GM11168 (cell line): Measurements from ENCODE around the gene PTTG1.

Experiments
- in situ Hi-C: fragments of 300-500 bp; cut with MboI; formaldehyde crosslinking; loops from one replicate; pipeline ENCODE4 v1.12.0; 2022; ENCODE audit warnings: low sequenced_read_pairs; ENCODE audit not compliant: unreplicated experiment

The PTTG1 gene

DNA sequence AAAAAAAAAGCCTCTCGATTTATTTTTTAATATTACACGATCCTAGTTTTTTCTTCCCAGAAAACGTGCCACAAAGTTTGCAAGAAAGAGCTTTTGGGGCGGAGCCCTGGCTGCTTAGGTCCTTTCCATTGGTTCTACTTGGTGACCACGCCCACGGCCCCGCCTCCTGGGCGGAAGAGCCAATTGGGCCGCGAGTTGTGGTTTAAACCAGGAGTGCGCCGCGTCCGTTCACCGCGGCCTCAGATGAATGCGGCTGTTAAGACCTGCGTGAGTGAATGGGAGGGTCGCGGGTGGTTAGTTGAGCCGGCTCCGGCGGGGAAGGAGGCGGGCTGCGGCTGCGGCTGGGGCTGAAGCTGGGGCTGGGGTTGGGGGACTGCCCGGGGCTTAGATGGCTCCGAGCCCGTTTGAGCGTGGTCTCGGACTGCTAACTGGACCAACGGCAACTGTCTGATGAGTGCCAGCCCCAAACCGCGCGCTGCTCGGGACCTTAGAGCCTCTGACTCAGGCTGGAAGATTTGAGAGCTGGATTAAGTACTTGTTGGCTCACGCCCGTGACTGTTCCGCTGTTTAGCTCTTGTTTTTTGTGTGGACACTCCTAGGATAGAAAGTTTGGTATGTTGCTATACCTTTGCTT, at the start of gene PTTG1:
Gene PTTG1, plus strand, starts transcription at position 231 of the 634 bp plus-strand sequence. CDS start 458 bp downstream, outside the sequence.
- in situ Hi-C loops: no loop called here

DNA sequence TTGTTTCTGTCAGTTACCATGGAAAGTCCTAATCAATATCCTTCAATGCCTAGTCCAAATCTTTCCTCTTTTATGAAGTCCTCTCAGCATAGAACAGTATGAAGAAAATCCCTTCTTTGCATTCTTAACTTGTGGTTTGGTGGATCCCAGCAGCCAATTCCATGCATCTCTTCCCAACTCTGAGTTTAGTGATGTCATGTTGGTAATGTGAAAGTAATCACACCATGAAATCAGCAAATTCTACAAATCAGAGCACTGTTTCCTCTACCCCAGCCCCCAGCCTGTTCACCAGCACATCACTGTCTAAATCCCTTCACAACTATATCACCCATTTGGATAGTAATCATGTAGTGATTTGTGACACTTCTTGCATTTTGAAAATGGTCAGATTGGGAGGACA, 46.5 kb upstream of the PTTG1 start:
- in situ Hi-C loops: no loop called here

DNA sequence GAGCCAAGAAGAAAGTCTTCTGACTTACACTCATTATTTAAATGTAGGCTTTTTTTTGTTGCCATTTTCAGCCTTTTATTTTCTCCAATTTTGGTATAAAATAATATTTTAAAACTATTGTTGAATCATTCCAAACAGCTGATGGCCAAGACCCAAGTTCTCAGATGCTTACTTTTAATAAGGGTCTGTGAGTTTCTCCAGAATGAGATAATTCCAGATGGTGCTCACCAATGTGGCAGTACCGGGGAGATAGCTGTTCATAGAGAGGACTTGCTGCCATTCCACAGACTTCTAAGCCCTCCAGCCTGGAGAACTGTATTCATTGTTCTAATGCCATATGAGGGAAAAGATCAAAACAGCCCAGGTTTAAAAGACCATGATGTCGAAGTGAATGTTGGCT, 46.0 kb upstream of the PTTG1 start:
- in situ Hi-C loops: no loop called here

- in situ Hi-C loops: no loop called here
Measured at GRCh38 chr5:160376416-160376815, 45.2 kb upstream of the PTTG1 start.

- in situ Hi-C loops: no loop called here
Measured at GRCh38 chr5:160377651-160378050, 44.0 kb upstream of the PTTG1 start.

DNA sequence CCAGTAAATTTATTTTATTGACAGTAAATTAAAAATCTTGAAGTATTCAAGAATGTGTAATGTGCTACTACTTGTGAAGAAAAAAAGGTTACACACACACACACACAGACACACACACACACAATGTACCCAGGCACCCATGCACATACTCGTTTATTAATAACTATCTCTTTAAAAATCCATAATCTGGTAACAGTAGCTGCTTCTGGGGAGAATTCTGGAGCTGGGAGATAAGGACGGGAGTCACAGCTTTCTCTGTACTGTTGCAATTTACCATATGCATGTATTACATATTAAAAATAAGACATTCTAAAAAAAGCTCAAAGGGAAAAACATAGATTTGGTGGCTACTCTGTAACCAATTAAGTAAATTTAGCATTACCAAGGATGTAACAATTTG, 43.3 kb upstream of the PTTG1 start:
- in situ Hi-C loops: no loop called here

- in situ Hi-C loops: no loop called here
Measured at GRCh38 chr5:160379511-160379910, 42.1 kb upstream of the PTTG1 start.

DNA sequence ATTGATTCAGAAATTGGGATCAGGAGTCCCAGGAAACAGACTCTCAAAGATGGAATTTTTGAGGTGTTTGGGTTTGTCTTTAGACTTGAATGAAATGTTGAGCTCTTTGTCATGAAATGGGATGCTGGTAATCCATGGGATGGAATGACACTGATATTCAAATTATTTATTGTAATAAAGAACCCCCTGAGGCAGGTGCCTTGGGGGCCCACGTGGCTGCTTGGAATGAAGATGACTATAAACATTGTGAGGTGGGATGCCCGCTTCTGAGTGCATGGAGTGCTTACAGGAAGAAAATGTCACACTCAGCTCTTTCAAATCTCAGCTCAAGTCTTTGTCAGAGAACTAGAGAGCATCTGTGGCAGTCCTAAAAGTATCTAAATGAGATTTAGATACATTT, 41.6 kb upstream of the PTTG1 start:
- in situ Hi-C loops: no loop called here

- in situ Hi-C loops: no loop called here
Measured at GRCh38 chr5:160382346-160382745, 39.3 kb upstream of the PTTG1 start.

GRCh38 chr5:160384681-160385080, 37.0 kb upstream of the PTTG1 start:
- in situ Hi-C loops: no loop called here

DNA sequence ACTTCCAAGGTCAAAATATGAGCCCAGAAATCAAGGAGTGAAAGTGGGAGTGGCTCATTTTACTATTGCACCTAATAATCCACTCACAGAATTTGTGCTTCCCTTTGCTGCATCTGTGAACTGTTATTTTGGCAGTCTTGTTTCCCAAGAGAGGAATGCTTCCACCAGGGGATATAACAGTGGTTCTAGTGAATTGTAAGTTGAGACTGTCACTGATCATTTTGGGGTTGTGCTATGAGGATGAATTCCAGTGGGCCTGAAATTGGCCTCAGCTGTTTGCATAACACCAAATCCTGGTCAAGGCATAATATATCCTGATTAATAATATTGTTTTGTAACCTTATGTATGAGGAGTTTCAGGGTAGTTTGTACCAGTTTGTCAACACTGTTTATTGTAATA, 36.2 kb upstream of the PTTG1 start:
- in situ Hi-C loops: no loop called here

DNA sequence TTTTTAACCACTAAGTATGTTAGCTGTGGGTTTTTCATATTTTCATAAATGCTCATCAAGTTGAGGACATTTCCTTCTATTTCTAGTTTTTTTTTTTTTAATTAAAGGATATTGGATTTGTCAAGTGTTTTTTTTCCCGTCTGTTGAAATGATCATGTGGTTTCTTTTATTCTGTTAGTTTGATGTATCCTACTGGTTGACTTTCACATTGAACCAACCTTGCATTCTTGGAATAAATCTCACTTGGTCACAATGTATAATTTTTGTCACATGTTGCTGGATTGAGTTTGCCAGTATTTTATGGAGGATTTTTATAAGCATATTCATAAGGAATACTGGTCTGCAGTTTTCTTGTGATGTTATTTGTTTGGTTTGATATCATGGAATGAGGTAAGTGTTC, 34.2 kb upstream of the PTTG1 start:
- in situ Hi-C loops: no loop called here

DNA sequence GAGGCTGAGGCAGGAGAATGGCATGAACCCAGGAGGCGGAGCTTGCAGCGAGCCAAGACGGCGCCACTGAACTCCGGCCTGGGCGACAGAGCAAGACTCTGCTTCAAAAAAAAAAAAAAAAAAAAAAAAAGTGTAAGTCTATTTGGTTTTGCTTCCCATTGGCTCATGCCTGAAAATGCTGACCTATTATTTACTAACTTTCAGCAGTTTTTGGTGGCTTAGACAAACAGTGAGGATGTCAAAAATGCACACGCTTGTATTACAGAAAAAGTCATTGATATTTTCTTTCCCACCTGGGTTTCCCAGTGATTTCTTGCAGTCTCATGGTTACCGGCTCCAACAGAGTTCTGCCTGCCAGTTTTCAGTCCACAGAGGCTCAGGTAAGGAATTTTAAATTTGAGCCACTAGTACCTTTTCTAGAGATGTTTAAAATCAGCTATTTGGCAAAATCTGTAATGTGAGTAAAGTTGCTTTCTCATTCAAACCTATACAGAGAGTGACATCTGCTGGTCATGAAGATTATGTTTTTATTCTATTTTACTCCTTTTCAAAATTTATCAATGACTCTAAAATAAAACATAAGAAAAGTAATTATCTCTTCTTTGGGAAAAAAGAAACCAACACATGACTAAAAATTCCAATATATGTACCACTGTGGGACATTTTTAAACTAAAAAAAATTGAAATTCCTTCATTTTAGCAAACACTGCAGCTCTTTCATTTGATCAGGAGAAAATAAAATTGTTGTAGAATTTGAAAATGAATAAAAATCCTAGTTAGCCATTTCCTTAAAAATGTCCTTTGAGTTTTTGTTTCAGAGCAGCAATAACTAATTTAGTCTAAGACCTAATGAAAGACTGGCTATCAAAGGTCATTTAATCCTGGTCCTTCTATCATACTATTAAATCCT, 30.6 kb upstream of the PTTG1 start:
- in situ Hi-C loops: no loop called here

DNA sequence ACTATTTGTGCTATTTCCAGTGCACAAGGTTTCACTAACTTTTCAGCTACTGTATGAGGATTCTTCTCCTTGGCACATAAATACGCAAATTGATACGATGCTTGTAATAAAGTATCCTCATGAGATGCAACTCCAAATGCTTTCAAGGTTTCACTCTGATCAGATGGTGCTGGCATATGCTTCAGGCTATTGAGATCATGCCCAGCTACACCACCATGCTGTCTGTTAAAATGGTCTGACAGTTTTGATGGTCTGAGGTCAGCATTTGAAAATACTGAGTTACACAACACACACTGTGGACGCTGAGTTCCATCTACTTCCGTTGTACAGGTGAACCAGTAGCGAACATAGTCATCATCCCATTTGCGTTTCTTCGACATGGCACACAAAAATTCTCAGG, 26.5 kb upstream of the PTTG1 start:
- in situ Hi-C loops: no loop called here

GRCh38 chr5:160397492-160397891, 24.2 kb upstream of the PTTG1 start:
- in situ Hi-C loops: no loop called here

GRCh38 chr5:160398806-160399205, 22.8 kb upstream of the PTTG1 start:
- in situ Hi-C loops: no loop called here

GRCh38 chr5:160399402-160400353, 22.0 kb upstream of the PTTG1 start, which contains the start of gene FAM200C:
FAM200C (minus strand) TSS chr5:160400054; CDS start chr5:160395490, 4,564 bp downstream.
- in situ Hi-C loops: no loop called here

DNA sequence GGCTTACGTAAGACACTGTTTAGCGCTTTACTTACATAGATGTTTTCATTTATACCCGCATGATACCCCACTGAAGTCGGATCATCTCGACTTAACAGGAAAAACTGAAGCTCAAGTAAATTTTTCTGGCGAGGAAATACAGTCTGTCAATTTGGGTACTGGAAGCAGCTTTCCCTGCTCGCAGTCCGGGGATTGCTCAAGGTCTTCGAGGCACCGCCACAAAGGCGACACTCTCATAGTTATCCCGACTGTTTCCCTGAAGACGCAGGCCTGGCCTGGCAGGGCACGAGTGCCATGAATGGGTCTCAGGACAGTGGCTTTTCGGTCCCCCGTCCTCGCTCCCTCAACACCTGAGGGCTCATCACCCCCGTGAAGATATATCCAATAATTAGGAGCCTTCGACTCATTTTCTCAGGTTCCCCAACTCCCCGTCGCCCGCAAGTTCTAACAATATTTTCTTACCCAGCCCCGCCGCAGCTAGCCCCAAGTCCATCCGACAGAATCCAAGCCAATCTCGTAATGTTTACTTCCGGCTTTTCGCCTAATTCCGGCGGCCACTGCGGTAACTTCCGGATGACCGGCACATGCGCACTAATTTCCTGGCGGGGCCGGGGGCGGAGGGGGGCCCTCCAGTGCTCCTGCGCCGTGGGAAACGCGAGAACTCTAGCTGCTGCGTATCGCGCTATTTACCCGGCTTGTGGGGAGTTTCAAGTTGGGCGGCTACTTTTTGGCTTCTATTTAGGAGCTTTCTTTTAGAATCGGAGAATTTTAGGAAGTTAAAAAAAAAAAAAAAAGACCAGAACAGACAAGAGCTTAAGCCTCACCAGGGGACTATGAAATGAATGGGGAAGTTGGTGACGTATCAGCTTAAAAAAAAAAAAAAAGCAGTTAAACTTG, 2.8 kb upstream of the PTTG1 start, which contains the start of gene SLU7:
Gene SLU7, minus strand, starts transcription at position 521 of the 897 bp plus-strand sequence. CDS start 3,787 bp downstream, outside the sequence.
- in situ Hi-C loops: no loop called here
